Measurements from ENCODE around the gene ATP6AP2. TPM values are rescaled to one million over a fixed set of nuclear protein-coding genes. Genes with fewer than 3 reads are reported as not detected.

ATP6AP2 gene
- total RNA-seq, 2 experiments from 2014 or later = 28.2 to 34.9 TPM

DNA sequence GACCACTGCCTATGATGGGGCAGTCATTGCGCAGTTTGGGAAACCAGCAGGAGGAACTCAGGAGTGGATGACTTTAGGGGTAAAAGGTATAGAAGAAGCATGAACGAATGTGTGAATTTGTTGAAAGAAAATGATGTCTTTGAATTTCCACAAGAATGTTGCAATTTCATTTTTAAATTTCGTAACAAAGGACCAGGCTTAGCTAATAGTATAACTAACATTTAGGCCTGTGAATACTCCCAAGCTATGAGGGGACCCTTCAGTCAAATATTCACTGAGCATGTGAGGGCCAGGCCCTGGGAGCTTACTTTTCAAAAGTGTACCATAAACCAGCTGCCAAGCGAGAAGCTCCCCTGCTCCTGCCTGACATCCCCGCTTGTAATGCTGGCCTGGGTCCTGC lies 47.7 kb downstream of the ATP6AP2 start:
- CTCF ChIA-PET (ENCODE audit: unreplicated experiment) = no interaction called here
- TF ChIP-seq CTCF (conservative IDR thresholded peaks at IDR 0.05; ENCODE audit: low read length) (no peak), EZH2phosphoT487 (IDR thresholded peaks at IDR 0.05; ENCODE audit: borderline replicate concordance, low read depth, low read length) (no peak)

GRCh38 chrX:40632199-40632598 lies 51.4 kb downstream of the ATP6AP2 start:
- H3K27ac ChIP-seq (ENCODE audit: low read depth, low read length, poor library complexity, severe bottlenecking) = no peak overlapping the region
- H3K36me3 ChIP-seq (ENCODE audit: insufficient read depth, low read length) = peaks cover 87% of the 10 kb centered on the region
- no peak overlapping the region for H3K4me2 ChIP-seq (ENCODE audit: low read length)
- H4K20me1 ChIP-seq (ENCODE audit: insufficient read depth, low read length) = no peaks in the 10 kb centered on the region
- no peaks in the 10 kb centered on the region for H3K9me3 ChIP-seq (ENCODE audit: low read length)
- H3K9me2 ChIP-seq (ENCODE audit: insufficient read depth, low read length) = no peaks in the 10 kb centered on the region
- ChIA-PET CTCF (ENCODE audit: unreplicated experiment) (no interaction called here), POLR2A (interaction anchor here (0.6 to 1.6 kb wide), 2 partner anchors 11 to 655 kb away, joined by 3 to 5 read pairs; no protein-coding TSS in a partner anchor)
- peaks cover 6% of the 10 kb centered on the region for H3K4me1 ChIP-seq (ENCODE audit: insufficient read depth, low read length, poor library complexity, severe bottlenecking)
- no peak overlapping the region for H3K4me3 ChIP-seq (ENCODE audit: low read depth, low read length, poor library complexity, severe bottlenecking)
- no peak for DNase-seq (ENCODE audit: low spot score)
- intact Hi-C loops (cut with micrococcal nuclease; ENCODE audit: unreplicated experiment) = no loop called here
- no TSS peak for BruUV-seq (replicated peaks)
- no peak for TF ChIP-seq CTCF (conservative IDR thresholded peaks at IDR 0.05; ENCODE audit: low read length)
- H3K79me2 ChIP-seq (ENCODE audit: insufficient read depth, low read depth, low read length) = no peaks in the 10 kb centered on the region
- no peak overlapping the region for H2AFZ ChIP-seq (ENCODE audit: low read length)

More for the DNA sequence above, 47.7 kb downstream of the ATP6AP2 start:
- Histone ChIP-seq H3K79me2 (ENCODE audit: insufficient read depth, low read depth, low read length) (no peaks in the 10 kb centered on the region), H3K9me2 (ENCODE audit: insufficient read depth, low read length) (no peaks in the 10 kb centered on the region), H3K9me3 (ENCODE audit: low read length) (no peaks in the 10 kb centered on the region), H3K36me3 (ENCODE audit: insufficient read depth, low read length) (peaks cover 56% of the 10 kb centered on the region), H3K4me2 (ENCODE audit: low read length) (no peak overlapping the region), H4K20me1 (ENCODE audit: insufficient read depth, low read length) (no peaks in the 10 kb centered on the region), H3K27ac (ENCODE audit: low read depth, low read length, poor library complexity, severe bottlenecking) (no peak overlapping the region), H3K4me1 (ENCODE audit: insufficient read depth, low read length, poor library complexity, severe bottlenecking) (peaks cover 6% of the 10 kb centered on the region), H2AFZ (ENCODE audit: low read length) (no peak overlapping the region), H3K4me3 (ENCODE audit: low read depth, low read length, poor library complexity, severe bottlenecking) (no peak overlapping the region)
- DNase-seq (ENCODE audit: low spot score) = no peak
- intact Hi-C loops (cut with micrococcal nuclease; ENCODE audit: unreplicated experiment) = no loop called here
- POLR2A ChIA-PET = no interaction called here
- no TSS peak for BruUV-seq (replicated peaks)

DNA sequence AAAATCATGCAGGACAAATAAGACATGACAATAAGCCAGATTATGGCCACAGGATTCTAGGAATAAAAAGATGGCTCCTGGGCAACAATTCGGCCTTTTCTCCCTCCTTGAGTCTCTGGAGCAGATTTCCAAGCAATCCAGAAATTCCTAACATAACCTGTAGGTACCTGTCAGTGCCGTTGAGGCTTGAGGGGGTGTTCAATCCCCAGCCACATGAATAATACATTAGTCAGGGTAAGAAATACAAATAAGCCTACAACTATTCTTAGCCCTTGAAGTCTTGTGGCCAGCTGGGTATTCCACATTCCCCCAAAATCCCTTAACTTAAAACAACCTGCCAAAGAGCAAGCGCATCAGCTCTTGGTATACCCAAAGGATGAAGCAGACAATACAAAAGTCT lies 56.9 kb downstream of the ATP6AP2 start:
- Histone ChIP-seq H3K9me3 (ENCODE audit: low read length) (no peaks in the 10 kb centered on the region), H3K36me3 (ENCODE audit: insufficient read depth, low read length) (peaks cover 83% of the 10 kb centered on the region), H3K4me1 (ENCODE audit: insufficient read depth, low read length, poor library complexity, severe bottlenecking) (peaks cover 2% of the 10 kb centered on the region), H4K20me1 (ENCODE audit: insufficient read depth, low read length) (no peaks in the 10 kb centered on the region), H3K79me2 (ENCODE audit: insufficient read depth, low read depth, low read length) (peaks cover 10% of the 10 kb centered on the region; the same call in 1 of the 2 replicates), H3K4me3 (ENCODE audit: low read depth, low read length, poor library complexity, severe bottlenecking) (no peak overlapping the region), H3K27ac (ENCODE audit: low read depth, low read length, poor library complexity, severe bottlenecking) (no peak overlapping the region), H3K4me2 (ENCODE audit: low read length) (no peak overlapping the region), H3K9me2 (ENCODE audit: insufficient read depth, low read length) (no peaks in the 10 kb centered on the region), H2AFZ (ENCODE audit: low read length) (no peak overlapping the region)
- no peak for DNase-seq (ENCODE audit: low spot score)
- no TSS peak for BruUV-seq (replicated peaks)
- ChIA-PET CTCF (ENCODE audit: unreplicated experiment) (no interaction called here), POLR2A (no interaction called here)
- TF ChIP-seq CTCF (conservative IDR thresholded peaks at IDR 0.05; ENCODE audit: low read length) (no peak), EZH2phosphoT487 (IDR thresholded peaks at IDR 0.05; ENCODE audit: borderline replicate concordance, low read depth, low read length) (no peak)
- intact Hi-C loops (cut with micrococcal nuclease; ENCODE audit: unreplicated experiment) = no loop called here
